Mucosa of stomach (tissue), 1 donor: ENCODE data around the gene HOXD4.

Experiments used
- H3K27me3 ChIP-seq: one replicate; pipeline ENCODE4 v1.7.0; 2013; ENCODE audit warnings: mild to moderate bottlenecking, low read length; ENCODE audit not compliant: control insufficient read depth, insufficient read depth
- H3K36me3 ChIP-seq: one replicate; pipeline ENCODE4 v1.7.0; 2013; ENCODE audit warnings: low read length; ENCODE audit not compliant: control insufficient read depth, insufficient read depth
- H3K4me1 ChIP-seq: one replicate; pipeline ENCODE4 v1.7.0; 2013; ENCODE audit warnings: mild to moderate bottlenecking, low read length; ENCODE audit not compliant: control insufficient read depth, insufficient read depth
- H3K4me3 ChIP-seq: one replicate; pipeline ENCODE4 v1.7.0; 2013; ENCODE audit warnings: low read length
- H3K9ac ChIP-seq: one replicate; pipeline ENCODE4 v1.7.0; 2013; ENCODE audit warnings: mild to moderate bottlenecking, low read length, moderate library complexity
- H3K9me3 ChIP-seq: one replicate; pipeline ENCODE4 v1.7.0; 2013; ENCODE audit warnings: mild to moderate bottlenecking, low read length, moderate library complexity; ENCODE audit not compliant: control insufficient read depth
- donor health status: Pancreatic carcinoma.

Gene HOXD4

DNA sequence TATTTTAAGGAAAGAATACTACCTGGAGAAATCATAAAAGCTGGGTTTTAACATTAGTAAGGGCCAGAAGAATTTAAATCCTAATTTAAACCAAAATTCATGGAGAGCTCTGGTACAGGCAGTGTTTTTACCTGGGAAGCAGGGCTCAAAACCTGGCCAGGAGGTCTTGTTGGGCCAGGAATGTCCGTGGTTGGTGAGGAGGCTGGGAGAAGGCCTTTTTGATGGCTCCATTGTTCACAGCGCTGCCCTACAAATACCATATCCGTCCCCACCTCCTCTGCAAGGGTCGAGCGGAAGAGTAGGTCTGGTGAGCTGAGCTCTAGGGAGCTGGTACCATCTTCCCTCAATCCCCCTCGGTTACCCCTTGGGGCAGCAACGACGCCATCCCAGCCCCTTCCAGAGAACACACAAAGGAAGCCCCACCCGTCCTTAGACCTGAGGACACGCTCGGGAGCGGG, 26.3 kb downstream of the HOXD4 start:
- peaks cover 89% of the 10 kb centered on the region for H3K27me3 ChIP-seq
- H3K4me1 ChIP-seq: no peaks in the 10 kb centered on the region
- H3K9me3 ChIP-seq: no peaks in the 10 kb centered on the region
- H3K4me3 ChIP-seq: no peak overlapping the region
- no peaks in the 10 kb centered on the region for H3K36me3 ChIP-seq
- H3K9ac ChIP-seq: no peak overlapping the region

DNA sequence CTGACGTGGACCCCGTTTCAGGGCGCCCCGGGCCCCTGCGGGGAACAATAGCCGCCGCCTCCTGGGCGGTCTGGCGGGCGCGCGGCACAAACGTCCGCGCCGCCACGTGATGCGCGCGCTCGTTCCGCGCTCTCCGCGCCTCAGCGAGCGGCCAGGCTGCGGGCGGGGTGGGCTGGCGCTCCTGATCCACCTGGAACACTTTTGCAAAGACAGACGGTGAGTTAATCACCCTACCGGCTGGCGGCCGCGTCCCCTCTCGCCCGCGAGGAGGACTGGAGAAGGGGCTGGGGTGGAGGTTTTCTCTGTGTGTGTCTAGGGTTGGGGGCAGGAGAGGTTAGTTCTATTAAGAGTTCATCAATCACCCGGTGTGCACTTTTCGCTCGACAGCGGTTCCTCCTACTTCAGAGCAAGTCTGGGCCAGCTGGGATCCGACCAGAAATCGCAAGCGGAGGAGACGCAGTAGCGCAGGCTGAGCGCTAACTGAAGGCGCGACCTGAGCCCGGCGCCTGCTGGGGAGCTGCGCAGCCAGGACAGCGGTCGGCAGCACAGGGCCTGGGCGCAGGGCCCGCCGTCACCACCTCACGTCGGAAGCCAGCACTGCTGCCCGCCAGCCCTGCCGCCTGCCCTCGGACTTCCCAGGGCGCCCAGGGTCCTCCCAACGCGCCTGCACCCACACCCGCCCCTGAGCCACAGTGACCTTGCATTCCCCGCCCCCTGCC, 26.8 kb downstream of the HOXD4 start:
- Histone ChIP-seq H3K4me3 (no peak overlapping the region), H3K4me1 (no peaks in the 10 kb centered on the region), H3K9ac (no peak overlapping the region), H3K36me3 (no peaks in the 10 kb centered on the region), H3K9me3 (no peaks in the 10 kb centered on the region), H3K27me3 (peaks cover 87% of the 10 kb centered on the region)

DNA sequence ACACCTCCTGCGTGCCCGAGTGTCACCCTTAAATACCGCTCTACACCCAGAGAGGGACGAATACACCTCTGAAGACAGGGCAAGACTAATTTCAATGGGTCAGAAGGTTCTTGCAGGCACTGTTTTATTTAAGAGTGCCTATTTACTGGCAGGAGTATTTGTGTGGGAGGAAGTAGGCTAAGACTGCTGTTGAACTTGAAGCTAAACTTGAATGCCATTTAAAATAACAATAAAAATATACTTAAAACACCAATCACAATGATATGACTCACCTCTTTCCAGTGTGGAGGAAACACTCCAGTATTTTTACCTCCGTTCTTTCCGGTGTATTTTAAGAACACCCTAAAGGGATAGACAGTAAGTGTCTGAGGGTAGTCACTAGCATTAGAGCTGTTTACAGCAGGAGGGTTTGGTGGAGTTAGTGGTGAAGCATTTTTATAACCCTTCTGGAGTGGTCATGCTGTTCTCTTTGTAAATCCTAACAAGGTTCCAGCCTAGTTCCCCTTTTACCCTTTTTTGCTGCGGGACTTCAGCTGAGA, 27.5 kb downstream of the HOXD4 start:
- H3K9ac ChIP-seq: no peak overlapping the region
- H3K4me3 ChIP-seq: no peak overlapping the region
- no peaks in the 10 kb centered on the region for H3K36me3 ChIP-seq
- no peaks in the 10 kb centered on the region for H3K4me1 ChIP-seq
- no peaks in the 10 kb centered on the region for H3K9me3 ChIP-seq
- H3K27me3 ChIP-seq: peaks cover 85% of the 10 kb centered on the region

GRCh38 chr2:176181551-176181950, 30.2 kb downstream of the HOXD4 start:
- no peaks in the 10 kb centered on the region for H3K4me1 ChIP-seq
- H3K9ac ChIP-seq: no peak overlapping the region
- peaks cover 72% of the 10 kb centered on the region for H3K27me3 ChIP-seq
- H3K4me3 ChIP-seq: no peak overlapping the region
- H3K9me3 ChIP-seq: no peaks in the 10 kb centered on the region
- H3K36me3 ChIP-seq: no peaks in the 10 kb centered on the region

DNA sequence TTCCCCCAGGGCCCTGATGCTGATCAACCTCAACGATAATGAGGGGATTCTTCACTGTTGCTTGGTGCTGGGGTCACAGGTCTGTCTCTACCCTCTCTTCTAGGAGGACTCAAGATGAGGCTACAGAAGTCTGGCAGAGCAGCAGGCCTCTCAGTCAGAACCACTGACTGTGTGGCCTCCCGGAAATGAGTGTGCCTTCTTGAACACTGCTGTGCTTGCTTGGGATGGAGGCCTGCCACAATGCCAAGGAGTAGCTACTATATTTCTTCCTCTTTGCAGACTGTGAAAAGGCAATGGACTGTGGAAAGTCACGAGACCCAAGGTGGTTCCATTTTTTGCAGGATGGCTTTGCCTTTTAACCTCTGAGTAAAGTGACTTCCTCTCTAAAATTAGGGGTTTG, 31.3 kb downstream of the HOXD4 start:
- H3K4me1 ChIP-seq: no peaks in the 10 kb centered on the region

DNA sequence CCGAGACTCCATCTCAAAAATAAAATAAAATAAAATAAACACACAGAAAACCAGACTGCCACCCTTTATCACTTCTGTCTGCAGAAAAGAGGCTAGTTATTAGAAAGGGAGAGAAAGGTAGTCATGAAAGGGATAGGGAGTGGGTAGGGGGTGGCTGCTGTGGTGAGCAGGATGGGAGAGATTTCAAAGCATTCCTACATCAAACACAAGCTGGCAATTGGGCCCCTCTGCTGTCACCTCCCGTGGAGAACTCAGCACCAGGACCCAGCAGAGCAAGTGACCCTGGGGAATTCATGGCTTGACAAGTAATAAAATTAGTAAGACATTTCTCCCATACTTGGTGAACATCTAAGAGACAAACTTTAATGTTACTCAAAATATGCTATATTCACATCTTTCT, 33.4 kb downstream of the HOXD4 start:
- Histone ChIP-seq H3K36me3 (no peaks in the 10 kb centered on the region), H3K27me3 (peaks cover 70% of the 10 kb centered on the region), H3K9me3 (no peaks in the 10 kb centered on the region), H3K4me3 (no peak overlapping the region), H3K9ac (no peak overlapping the region), H3K4me1 (peaks cover 6% of the 10 kb centered on the region)

More for the DNA sequence above, 31.3 kb downstream of the HOXD4 start:
- Histone ChIP-seq H3K27me3 (peaks cover 70% of the 10 kb centered on the region), H3K9me3 (no peaks in the 10 kb centered on the region), H3K4me3 (no peak overlapping the region), H3K36me3 (no peaks in the 10 kb centered on the region), H3K9ac (no peak overlapping the region)

DNA sequence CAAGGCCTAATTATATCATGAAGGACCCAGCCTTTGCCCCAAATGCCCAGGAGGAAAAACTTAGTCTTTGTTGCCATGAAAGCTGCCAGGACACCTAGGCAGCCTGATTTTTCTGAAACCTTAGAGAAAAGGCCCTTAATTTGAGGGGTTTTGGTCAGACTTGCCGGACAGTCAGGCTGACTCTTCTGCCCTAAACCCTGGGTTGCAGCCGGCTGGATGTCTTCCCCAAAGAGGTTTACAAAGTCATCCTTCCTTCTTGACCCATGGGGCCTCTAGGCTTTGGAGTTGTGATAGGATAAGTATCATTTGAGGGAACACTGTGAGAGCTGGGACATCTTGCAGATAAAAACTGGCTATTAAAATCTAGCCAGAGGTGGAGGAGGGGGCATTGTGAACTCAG, 34.7 kb downstream of the HOXD4 start:
- Histone ChIP-seq H3K27me3 (peaks cover 70% of the 10 kb centered on the region), H3K4me1 (peaks cover 12% of the 10 kb centered on the region), H3K9me3 (no peaks in the 10 kb centered on the region), H3K4me3 (no peak overlapping the region), H3K36me3 (no peaks in the 10 kb centered on the region), H3K9ac (no peak overlapping the region)

DNA sequence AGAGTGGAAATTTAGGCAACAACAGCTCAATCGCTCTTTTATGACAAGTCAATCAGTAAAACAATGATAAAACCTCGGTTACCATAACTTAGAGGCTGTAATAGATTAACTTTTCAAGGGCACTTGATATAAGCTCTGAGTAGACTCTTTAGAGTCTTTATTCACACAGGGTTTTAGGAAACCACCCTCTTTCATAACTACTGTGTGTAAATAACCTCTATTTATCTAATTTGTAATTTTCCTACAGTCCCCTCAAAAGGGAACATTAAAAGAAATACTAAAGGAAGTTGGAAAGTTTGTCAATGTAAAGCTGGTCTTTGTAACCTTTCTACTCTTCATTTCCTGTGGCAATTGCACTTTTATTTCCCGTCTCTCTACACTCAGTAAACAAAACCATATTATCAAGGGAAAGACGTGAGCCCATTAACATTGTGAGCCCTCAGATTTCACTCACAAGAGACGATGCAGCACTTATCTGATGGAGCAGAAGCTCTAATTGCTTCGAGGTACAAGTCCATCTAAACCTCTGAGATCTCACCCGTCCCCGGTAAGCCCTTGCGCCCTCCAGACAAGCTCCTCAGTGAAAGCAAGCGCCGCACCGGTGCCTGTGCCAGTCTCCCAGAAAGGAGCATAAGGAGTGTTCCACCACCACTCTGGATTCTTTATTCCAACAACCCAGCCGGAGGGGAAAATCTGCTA, 36.0 kb downstream of the HOXD4 start:
- H3K9me3 ChIP-seq: no peaks in the 10 kb centered on the region
- no peak overlapping the region for H3K9ac ChIP-seq
- H3K4me3 ChIP-seq: no peak overlapping the region
- no peaks in the 10 kb centered on the region for H3K36me3 ChIP-seq
- peaks cover 12% of the 10 kb centered on the region for H3K4me1 ChIP-seq
- H3K27me3 ChIP-seq: peaks cover 76% of the 10 kb centered on the region

GRCh38 chr2:176187899-176188773, 36.8 kb downstream of the HOXD4 start, which contains the start of gene HOXD1:
Gene HOXD1 (plus strand): TSS chr2:176188668. CDS start chr2:176188802, 134 bp downstream.
- no peak within 1 kb of the TSS for H3K4me3 ChIP-seq
- H3K9me3 ChIP-seq: no peaks in the 10 kb centered on the region
- H3K4me1 ChIP-seq: peaks cover 12% of the 10 kb centered on the region
- H3K36me3 ChIP-seq: no peaks in the 10 kb centered on the region
- no peak within 1 kb of the TSS for H3K9ac ChIP-seq
- peaks cover 78% of the 10 kb centered on the region for H3K27me3 ChIP-seq

DNA sequence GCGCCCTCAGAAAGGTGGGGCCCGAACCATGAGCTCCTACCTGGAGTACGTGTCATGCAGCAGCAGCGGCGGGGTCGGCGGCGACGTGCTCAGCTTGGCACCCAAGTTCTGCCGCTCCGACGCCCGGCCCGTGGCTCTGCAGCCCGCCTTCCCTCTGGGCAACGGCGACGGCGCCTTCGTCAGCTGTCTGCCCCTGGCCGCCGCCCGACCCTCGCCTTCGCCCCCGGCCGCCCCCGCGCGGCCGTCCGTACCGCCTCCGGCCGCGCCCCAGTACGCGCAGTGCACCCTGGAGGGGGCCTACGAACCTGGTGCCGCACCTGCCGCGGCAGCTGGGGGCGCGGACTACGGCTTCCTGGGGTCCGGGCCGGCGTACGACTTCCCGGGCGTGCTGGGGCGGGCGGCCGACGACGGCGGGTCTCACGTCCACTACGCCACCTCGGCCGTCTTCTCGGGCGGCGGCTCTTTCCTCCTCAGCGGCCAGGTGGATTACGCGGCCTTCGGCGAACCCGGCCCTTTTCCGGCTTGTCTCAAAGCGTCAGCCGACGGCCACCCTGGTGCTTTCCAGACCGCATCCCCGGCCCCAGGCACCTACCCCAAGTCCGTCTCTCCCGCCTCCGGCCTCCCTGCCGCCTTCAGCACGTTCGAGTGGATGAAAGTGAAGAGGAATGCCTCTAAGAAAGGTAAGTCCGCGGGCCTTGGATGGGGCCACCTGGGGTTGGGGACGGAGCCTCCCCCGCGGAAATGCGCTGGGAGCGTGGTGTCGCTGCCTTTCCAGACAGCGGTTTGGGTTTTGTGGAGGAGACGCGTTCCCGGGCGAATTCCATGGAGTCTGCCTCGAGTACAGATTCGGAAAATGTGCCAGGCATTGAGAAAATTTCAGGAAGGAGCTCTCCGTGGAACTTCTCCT, 37.7 kb downstream of the HOXD4 start:
- no peak overlapping the region for H3K9ac ChIP-seq
- no peaks in the 10 kb centered on the region for H3K36me3 ChIP-seq
- peaks cover 12% of the 10 kb centered on the region for H3K4me1 ChIP-seq
- no peaks in the 10 kb centered on the region for H3K9me3 ChIP-seq
- H3K4me3 ChIP-seq: no peak overlapping the region
- H3K27me3 ChIP-seq: peaks cover 75% of the 10 kb centered on the region
